Measurements from ENCODE around the gene CLEC18C.
"Not testable (repeated sequence)": the region's sequence is repeated elsewhere in the genome, so short reads cannot be mapped to it uniquely, and the experiment has no call there.

Gene CLEC18C

GRCh38 chr16:70152578-70153302 lies 20.8 kb upstream of the CLEC18C start:
- TF ChIP-seq ZFX (IDR thresholded peaks at IDR 0.05; ENCODE audit: borderline replicate concordance) (no peak), CTCF (IDR thresholded peaks at IDR 0.05) (no peak)

GRCh38 chr16:70154736-70155135 lies 18.9 kb upstream of the CLEC18C start:
- H3K27ac ChIP-seq = not testable (repeated sequence)

More at GRCh38 chr16:70152578-70153302, 20.8 kb upstream of the CLEC18C start:
- H3K27ac ChIP-seq = no peak overlapping the region

DNA sequence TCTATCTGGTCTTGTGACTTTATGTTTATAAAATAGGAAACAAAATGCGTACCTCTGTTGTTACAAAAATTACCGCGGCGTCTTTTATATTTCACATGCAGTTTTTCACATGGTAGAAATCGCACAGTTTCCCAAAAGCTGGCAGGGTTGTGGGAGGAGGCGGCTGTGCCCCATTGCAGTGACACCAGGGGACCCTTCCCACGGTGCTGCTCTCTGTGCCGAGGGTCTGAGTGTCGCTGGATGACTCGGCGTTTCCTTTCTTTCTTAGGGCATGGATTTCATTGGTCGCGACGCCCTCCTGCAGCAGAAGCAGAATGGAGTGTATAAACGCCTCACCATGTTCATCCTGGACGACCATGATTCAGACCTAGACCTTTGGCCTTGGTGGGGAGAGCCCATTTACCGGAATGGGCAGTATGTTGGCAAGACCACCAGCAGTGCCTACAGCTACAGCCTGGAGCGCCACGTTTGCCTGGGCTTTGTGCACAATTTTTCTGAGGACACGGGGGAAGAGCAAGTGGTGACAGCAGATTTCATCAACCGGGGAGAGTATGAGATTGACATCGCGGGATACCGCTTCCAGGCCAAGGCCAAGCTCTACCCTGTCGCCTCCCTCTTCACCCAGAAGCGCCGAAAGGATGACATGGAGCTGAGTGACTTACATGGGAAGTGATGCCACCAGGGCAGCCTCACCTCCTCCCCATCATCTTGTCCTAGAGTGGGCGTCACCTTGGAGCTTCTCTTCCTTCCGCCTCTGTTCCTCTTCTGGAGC lies 17.2 kb upstream of the CLEC18C start:
- TF ChIP-seq CTCF (IDR thresholded peaks at IDR 0.05) (no peak), ZFX (IDR thresholded peaks at IDR 0.05; ENCODE audit: borderline replicate concordance) (no peak)
- no peak overlapping the region for H3K27ac ChIP-seq

- no peak overlapping the region for H3K27ac ChIP-seq
- TF ChIP-seq CTCF (IDR thresholded peaks at IDR 0.05) (no peak), ZFX (IDR thresholded peaks at IDR 0.05; ENCODE audit: borderline replicate concordance) (no peak)
These were observed 16.5 kb upstream of the CLEC18C start for GRCh38 chr16:70157105-70157476.

GRCh38 chr16:70157477-70158260 lies 15.9 kb upstream of the CLEC18C start:
- H3K27ac ChIP-seq = no peak overlapping the region
- no peak for TF ChIP-seq ZFX (IDR thresholded peaks at IDR 0.05; ENCODE audit: borderline replicate concordance)
- no peak for TF ChIP-seq CTCF (IDR thresholded peaks at IDR 0.05)

- no peak overlapping the region for H3K27ac ChIP-seq
- no peak for TF ChIP-seq ZFX (IDR thresholded peaks at IDR 0.05; ENCODE audit: borderline replicate concordance)
- TF ChIP-seq CTCF (IDR thresholded peaks at IDR 0.05) = peak; percentile 10; the same call in 1 of the 2 replicates
These were observed 15.2 kb upstream of the CLEC18C start for GRCh38 chr16:70158261-70158939.
